GM12874 (cell line): Measurements from ENCODE around the gene LACTBL1.

Experiments
- TF ChIP-seq, protein P1 (sequence below): IDR thresholded peaks from 2 replicates; pipeline ENCODE4 v1.5.1; 2011; ENCODE audit warnings: low read depth, mild to moderate bottlenecking, control low read depth, low read length, moderate library complexity; ENCODE audit not compliant: insufficient read depth

Gene LACTBL1

DNA sequence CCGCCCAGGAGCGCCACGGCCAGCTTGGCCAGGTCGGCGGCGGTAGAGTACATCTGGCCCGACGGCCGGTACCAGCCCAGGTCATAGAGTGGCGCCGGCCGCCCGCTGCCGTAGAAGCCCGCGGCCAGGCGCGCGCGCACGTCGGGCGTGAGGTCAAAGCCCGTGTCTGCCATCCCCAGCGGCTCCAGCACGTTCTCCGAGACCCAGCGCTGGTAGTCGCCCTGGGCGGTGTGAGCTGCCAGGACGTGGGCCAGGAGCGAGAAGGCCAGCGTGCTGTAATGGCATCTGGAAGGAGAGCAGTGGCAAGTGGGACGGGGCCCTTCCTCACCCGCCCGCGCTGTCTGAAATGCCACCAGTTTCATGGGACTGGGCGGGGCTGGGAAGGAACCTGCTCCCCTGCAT lies 18.9 kb downstream of the LACTBL1 start:
- TF ChIP-seq, protein P1, sequence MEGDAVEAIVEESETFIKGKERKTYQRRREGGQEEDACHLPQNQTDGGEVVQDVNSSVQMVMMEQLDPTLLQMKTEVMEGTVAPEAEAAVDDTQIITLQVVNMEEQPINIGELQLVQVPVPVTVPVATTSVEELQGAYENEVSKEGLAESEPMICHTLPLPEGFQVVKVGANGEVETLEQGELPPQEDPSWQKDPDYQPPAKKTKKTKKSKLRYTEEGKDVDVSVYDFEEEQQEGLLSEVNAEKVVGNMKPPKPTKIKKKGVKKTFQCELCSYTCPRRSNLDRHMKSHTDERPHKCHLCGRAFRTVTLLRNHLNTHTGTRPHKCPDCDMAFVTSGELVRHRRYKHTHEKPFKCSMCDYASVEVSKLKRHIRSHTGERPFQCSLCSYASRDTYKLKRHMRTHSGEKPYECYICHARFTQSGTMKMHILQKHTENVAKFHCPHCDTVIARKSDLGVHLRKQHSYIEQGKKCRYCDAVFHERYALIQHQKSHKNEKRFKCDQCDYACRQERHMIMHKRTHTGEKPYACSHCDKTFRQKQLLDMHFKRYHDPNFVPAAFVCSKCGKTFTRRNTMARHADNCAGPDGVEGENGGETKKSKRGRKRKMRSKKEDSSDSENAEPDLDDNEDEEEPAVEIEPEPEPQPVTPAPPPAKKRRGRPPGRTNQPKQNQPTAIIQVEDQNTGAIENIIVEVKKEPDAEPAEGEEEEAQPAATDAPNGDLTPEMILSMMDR, result no peak

GRCh38 chr1:22953057-22953739 lies 19.5 kb downstream of the LACTBL1 start:
- TF ChIP-seq, protein P1, result no peak

- TF ChIP-seq, protein P1, result no peak
Measured at GRCh38 chr1:22952694-22953056, 20.0 kb downstream of the LACTBL1 start.

- TF ChIP-seq, protein P1, result no peak
Measured at GRCh38 chr1:22951796-22952195, 20.9 kb downstream of the LACTBL1 start.

- TF ChIP-seq, protein P1, result no peak
Measured at GRCh38 chr1:22949822-22950331, 22.8 kb downstream of the LACTBL1 start.

GRCh38 chr1:22944346-22945055 lies 28.2 kb downstream of the LACTBL1 start:
- TF ChIP-seq, protein P1, result no peak

DNA sequence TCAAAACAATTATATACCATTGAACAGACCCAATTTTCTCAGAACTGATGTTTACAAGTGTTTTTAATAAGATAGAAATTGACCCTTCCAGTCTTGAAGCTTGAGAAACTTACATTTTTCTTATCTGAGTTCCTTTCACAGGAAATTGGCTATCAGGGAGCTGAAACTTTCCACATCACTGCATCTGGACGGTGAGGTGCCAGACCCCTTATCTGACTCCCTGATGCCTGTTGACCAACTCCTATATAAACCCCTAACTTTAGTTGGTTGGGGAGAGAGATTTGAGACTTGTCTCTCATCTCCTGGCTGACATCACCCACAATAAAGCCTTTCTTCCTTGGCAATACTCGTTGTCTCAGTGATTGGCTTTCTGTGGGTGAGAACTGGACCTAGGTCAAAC lies 31.4 kb downstream of the LACTBL1 start:
- TF ChIP-seq, protein P1, result no peak
